GM23338 (cell line): ENCODE data around the gene MRPS12. TPM values are rescaled to one million over a fixed set of nuclear protein-coding genes. Genes with fewer than 3 reads are reported as not detected.

Experiments used
- ATAC-seq: fragments of 200-7000 bp; cut with Tn5 transposase; 3 replicates; pipeline ENCODE4 v1.9.1; 2020
- DNase-seq: peaks from one replicate; pipeline ENCODE4 v3.0.0-alpha.2; 2015; ENCODE audit warnings: low spot score
- H2AFZ ChIP-seq: fragments of 200-600 bp; sonication (generic); 2 replicates; pipeline ENCODE4 v1.8.0; 2016; ENCODE audit warnings: antibody characterized with exemption, mild to moderate bottlenecking, moderate library complexity
- H3F3A ChIP-seq: fragments of 200-600 bp; sonication (generic); replicated peaks from 2 replicates; pipeline ENCODE4 v1.8.0; 2017; ENCODE audit warnings: antibody characterized with exemption, mixed run types, low read depth
- H3K27ac ChIP-seq: fragments of 200-600 bp; sonication (generic); 2 replicates; pipeline ENCODE4 v1.6.1; 2016; ENCODE audit warnings: low read depth
- H3K27me3 ChIP-seq: fragments of 200-600 bp; sonication (generic); 2 replicates; pipeline ENCODE4 v1.8.0; 2016; ENCODE audit warnings: mild to moderate bottlenecking, mixed run types, moderate library complexity; ENCODE audit not compliant: insufficient read depth
- H3K36me3 ChIP-seq: fragments of 200-600 bp; sonication (generic); 2 replicates; pipeline ENCODE4 v1.8.0; 2016; ENCODE audit warnings: mild to moderate bottlenecking; ENCODE audit not compliant: insufficient read depth
- H3K4me1 ChIP-seq: fragments of 200-600 bp; sonication (generic); 2 replicates; pipeline ENCODE4 v1.8.0; 2016; ENCODE audit warnings: mild to moderate bottlenecking, moderate library complexity; ENCODE audit not compliant: insufficient read depth
- H3K4me2 ChIP-seq: fragments of 200-600 bp; sonication (generic); 2 replicates; pipeline ENCODE4 v1.7.1; 2017; ENCODE audit warnings: mixed run types
- H3K4me3 ChIP-seq: fragments of 200-600 bp; sonication (generic); 2 replicates; pipeline ENCODE4 v1.6.1; 2016; ENCODE audit warnings: mixed run types
- H3K79me2 ChIP-seq: fragments of 200-600 bp; sonication (generic); replicated peaks from 2 replicates; pipeline ENCODE4 v1.8.0; 2017; ENCODE audit warnings: mild to moderate bottlenecking; ENCODE audit not compliant: insufficient read depth
- H3K9me2 ChIP-seq: fragments of 200-600 bp; sonication (generic); 2 replicates; pipeline ENCODE4 v1.8.0; 2017; ENCODE audit not compliant: insufficient read depth
- H4K20me1 ChIP-seq: fragments of 200-600 bp; sonication (generic); replicated peaks from 2 replicates; pipeline ENCODE4 v1.8.0; 2017; ENCODE audit warnings: mild to moderate bottlenecking; ENCODE audit not compliant: insufficient read depth
- H3K27ac Mint-ChIP-seq: 2 replicates; pipeline ENCODE4 v1.8.0; 2020; ENCODE audit warnings: inconsistent platforms, mild to moderate bottlenecking, moderate library complexity, mixed read lengths
- H3K27me3 Mint-ChIP-seq: 3 replicates; pipeline ENCODE4 v1.8.0; 2022; ENCODE audit warnings: low read depth, mild to moderate bottlenecking, moderate library complexity, mixed read lengths, inconsistent platforms; ENCODE audit not compliant: insufficient read depth, poor library complexity
- H3K36me3 Mint-ChIP-seq: 3 replicates; pipeline ENCODE4 v1.8.0; 2021; ENCODE audit warnings: low read depth, mild to moderate bottlenecking, inconsistent platforms, moderate library complexity, mixed read lengths
- H3K4me1 Mint-ChIP-seq: 3 replicates; pipeline ENCODE4 v1.8.0; 2020; ENCODE audit warnings: mild to moderate bottlenecking, inconsistent platforms, mixed read lengths
- H3K4me3 Mint-ChIP-seq: 3 replicates; pipeline ENCODE4 v1.8.0; 2021; ENCODE audit warnings: moderate library complexity, mild to moderate bottlenecking, inconsistent platforms, mixed read lengths
- H3K9me3 Mint-ChIP-seq: 3 replicates; pipeline ENCODE4 v1.8.0; 2020; ENCODE audit warnings: moderate library complexity, mild to moderate bottlenecking, inconsistent platforms, mixed read lengths
- CREB1 ChIP-seq: fragments of 250-450 bp; sonication (Bioruptor Pico); IDR thresholded peaks from 2 replicates; pipeline ENCODE4 v1.5.0; 2020; ENCODE audit warnings: low read depth, mild to moderate bottlenecking, moderate library complexity
- CTCF ChIP-seq, 2 experiments: fragments of 200-600 bp in 1 of 2; sonication (generic) in 1 of 2; conservative IDR thresholded peaks; 2 replicates each; pipeline versions ENCODE4 v1.5.1 to v1.6.1; 2016 to 2017; ENCODE audit warnings: antibody characterized with exemption in 2 of 2, low read depth in 2 of 2, mild to moderate bottlenecking in 2 of 2, moderate library complexity in 1 of 2
- ETS1 ChIP-seq: IDR thresholded peaks from 2 replicates; pipeline ENCODE4 v1.6.1; 2016; ENCODE audit warnings: antibody characterized with exemption
- EZH2 ChIP-seq: fragments of 200-600 bp; sonication (generic); IDR thresholded peaks from one replicate; pipeline ENCODE4 v1.8.0; 2017; ENCODE audit warnings: antibody characterized with exemption, mild to moderate bottlenecking, low read depth; ENCODE audit not compliant: unreplicated experiment
- EZH2phosphoT487 ChIP-seq: fragments of 200-600 bp; sonication (generic); IDR thresholded peaks from one replicate; pipeline ENCODE4 v1.8.1; 2018; ENCODE audit warnings: antibody characterized with exemption; ENCODE audit not compliant: unreplicated experiment
- JUNB ChIP-seq: IDR thresholded peaks from one replicate; pipeline ENCODE4 v1.6.1; 2016; ENCODE audit warnings: antibody characterized with exemption; ENCODE audit not compliant: unreplicated experiment
- NANOG ChIP-seq: IDR thresholded peaks from 2 replicates; pipeline ENCODE4 v1.6.1; 2016; ENCODE audit warnings: antibody characterized with exemption, borderline replicate concordance
- POLR2AphosphoS5 ChIP-seq: IDR thresholded peaks from 2 replicates; pipeline ENCODE4 v1.6.1; 2016; ENCODE audit warnings: antibody characterized with exemption, low read depth
- REST ChIP-seq: IDR thresholded peaks from one replicate; pipeline ENCODE4 v1.6.1; 2018; ENCODE audit warnings: antibody characterized with exemption; ENCODE audit not compliant: unreplicated experiment
- STAT1 ChIP-seq: IDR thresholded peaks from one replicate; pipeline ENCODE4 v1.6.1; 2016; ENCODE audit warnings: antibody characterized with exemption; ENCODE audit not compliant: unreplicated experiment
- ZNF114 ChIP-seq: fragments of 250-450 bp; sonication (Bioruptor Pico); IDR thresholded peaks from 2 replicates; pipeline ENCODE4 v1.5.0; 2020; ENCODE audit warnings: mild to moderate bottlenecking, moderate library complexity
- ZNF331 ChIP-seq: fragments of 250-450 bp; sonication (Bioruptor Pico); IDR thresholded peaks from 2 replicates; pipeline ENCODE4 v1.5.0; 2020; ENCODE audit warnings: low read depth, mild to moderate bottlenecking, moderate library complexity
- ZNF462 ChIP-seq: fragments of 250-450 bp; sonication (Bioruptor Pico); IDR thresholded peaks from 2 replicates; pipeline ENCODE4 v1.5.0; 2020; ENCODE audit warnings: mild to moderate bottlenecking, moderate library complexity
- polyA plus RNA-seq: library from polyadenylated mRNA; unstranded; fragments of >200 nt; fragmentation: Nextera tagmentation; extraction: Ambion mirVana; gene quantifications from 2 replicates; pipeline ENCODE4 v1.2.1, GENCODE V29; 2016
- total RNA-seq: library from RNA; depleted of rRNA; stranded (reverse); fragments of >200 nt; shearing (Covaris generic); gene quantifications from 2 replicates; pipeline ENCODE4 v1.2.3, GENCODE V29; 2014

Gene MRPS12
- total and polyA plus RNA-seq, 2 experiments from 2014 or later, result 74.1 to 86.3 TPM

GRCh38 chr19:38974624-38975213, 44.0 kb downstream of the MRPS12 start:
- Mint-ChIP-seq H3K4me1 (peaks cover 11% of the 10 kb centered on the region), H3K27me3 (peaks cover 13% of the 10 kb centered on the region), H3K4me3 (peak overlapping the region; percentile 93), H3K9me3 (peaks cover 7% of the 10 kb centered on the region), H3K36me3 (peaks cover 13% of the 10 kb centered on the region), H3K27ac (peak overlapping the region; percentile 82; the same call in 1 of the 2 replicates)
- DNase-seq (no peak), ATAC-seq (no peak)
- H3K4me3 ChIP-seq, result peak overlapping the region; percentile 54
- 0 out of 2 replicates have a peak overlapping the region, but pooled peaks have one; percentile 5 for H3K27ac ChIP-seq
- H3K4me2 ChIP-seq, result peak overlapping the region; percentile 77
- H2AFZ ChIP-seq, result peak overlapping the region; percentile 96
- no peaks in the 10 kb centered on the region for H3K36me3 ChIP-seq
- peaks cover 9% of the 10 kb centered on the region for H3K4me1 ChIP-seq
- no peaks in the 10 kb centered on the region; the same call in 1 of the 2 replicates for H3K9me2 ChIP-seq
- H4K20me1 ChIP-seq, result no peaks in the 10 kb centered on the region; the same call in 1 of the 2 replicates
- TF ChIP-seq ZNF331 (CRISPR knock-in tag) (no peak), POLR2AphosphoS5 (no peak), JUNB (no peak), ZNF462 (CRISPR knock-in tag) (no peak), EZH2 (no peak), CTCF (conservative IDR thresholded peaks at IDR 0.05; ENCODE audit: low read depth in 2 of 2) (no peak), EZH2phosphoT487 (no peak), STAT1 (no peak), ZNF114 (no peak), NANOG (no peak), REST (no peak), CREB1 (CRISPR knock-in tag) (no peak), ETS1 (no peak)
- H3F3A ChIP-seq, result 0 out of 2 replicates have a peak, but pooled peaks cover 5% of the 10 kb centered on the region
- H3K79me2 ChIP-seq, result peaks cover 26% of the 10 kb centered on the region
- no peaks in the 10 kb centered on the region for H3K27me3 ChIP-seq
